GM21423 (cell line): ENCODE data around the gene LIN7B.

Experiments
- ATAC-seq: cut with Tn5 transposase; IDR thresholded peaks from one replicate; pipeline ENCODE4 v1.9.1; 2021; ENCODE audit warnings: mild to moderate bottlenecking, moderate library complexity; ENCODE audit not compliant: unreplicated experiment

LIN7B gene

DNA sequence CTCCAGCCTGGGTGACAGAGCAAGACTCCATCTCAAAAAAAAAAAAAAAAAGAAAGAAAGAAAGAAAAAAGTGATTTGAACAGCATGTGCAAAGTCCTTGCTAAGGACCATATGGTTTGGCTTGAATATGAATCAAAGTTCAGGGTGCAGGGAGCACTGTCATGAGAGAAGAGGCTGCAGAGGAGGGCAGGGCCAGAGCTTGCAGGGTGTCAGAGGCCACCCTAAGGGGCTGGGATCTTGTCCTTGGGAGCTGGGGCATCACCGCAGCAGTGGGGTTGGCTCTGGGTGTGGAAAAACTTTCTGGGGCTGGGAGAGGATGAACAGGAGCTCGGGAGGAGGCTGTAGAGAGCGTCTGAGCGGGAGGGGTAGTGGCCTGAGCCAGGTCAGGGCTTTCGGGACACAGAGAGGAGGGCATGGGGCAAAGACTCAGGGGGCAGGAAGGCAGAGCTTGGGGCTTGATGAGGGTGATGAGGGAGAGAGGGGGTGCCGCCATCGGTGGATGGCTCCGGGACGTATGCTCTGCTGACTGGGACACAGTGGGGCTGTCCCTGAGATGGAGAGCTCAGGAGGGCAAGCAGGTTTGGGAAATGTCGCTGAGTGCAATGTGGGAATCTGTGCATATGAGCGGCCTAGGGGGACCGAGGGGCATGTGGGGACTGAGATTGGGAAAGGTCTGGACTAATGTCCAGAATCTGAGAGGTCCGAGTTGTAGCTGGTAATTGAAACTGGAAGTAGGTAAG is 46.5 kb downstream of the LIN7B start:
- ATAC-seq = no peak

DNA sequence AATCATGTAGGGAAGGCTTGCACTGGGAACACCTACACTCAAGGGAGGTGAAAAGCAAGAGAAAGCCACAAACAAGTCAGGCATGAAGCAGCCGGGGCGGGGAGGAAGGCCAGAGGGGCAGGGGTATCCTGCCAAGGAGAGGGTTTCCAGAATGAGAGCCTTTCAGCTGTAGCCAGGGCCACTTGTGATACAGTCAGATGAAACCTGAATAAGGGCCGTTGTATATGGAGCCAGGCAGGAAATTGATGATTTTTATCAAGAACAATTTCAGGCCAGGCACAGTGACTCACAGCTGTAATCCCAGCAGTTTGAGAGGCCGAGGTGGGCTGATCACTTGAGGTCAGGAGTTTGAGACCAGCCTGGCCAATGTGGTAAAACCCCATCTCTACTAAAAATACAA is 47.8 kb downstream of the LIN7B start:
- ATAC-seq = no peak

DNA sequence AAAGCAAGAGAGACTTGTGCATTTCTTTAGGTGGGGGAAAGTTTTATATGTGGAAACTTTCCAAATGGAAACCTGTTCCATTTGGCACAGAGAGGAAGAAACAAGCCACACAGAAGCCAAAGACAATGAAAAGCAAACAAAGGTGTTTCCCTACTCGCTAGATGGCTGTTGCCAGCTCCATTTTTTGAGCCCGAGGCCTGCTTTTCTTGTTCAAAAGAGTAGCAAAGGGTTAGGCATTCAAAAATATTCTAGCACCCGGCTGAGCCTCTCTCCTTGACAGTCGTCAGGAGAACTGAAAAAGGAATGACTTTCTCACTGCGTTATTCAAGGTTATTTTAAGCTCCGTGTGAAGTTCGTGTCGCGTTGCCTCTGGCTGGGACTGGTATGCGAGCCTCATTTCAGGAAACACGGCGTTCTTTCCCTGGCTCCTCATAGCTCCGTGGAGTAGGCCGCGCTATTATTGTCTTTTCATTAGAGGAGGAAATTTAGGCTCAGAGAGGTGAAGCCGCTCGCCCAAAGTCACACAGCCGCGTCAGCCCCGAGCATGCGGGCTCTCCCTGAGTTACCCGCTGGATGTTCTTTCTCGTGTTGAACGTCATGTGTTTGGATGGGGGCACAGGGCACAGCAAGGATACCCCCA is 51.1 kb downstream of the LIN7B start:
- ATAC-seq = no peak

DNA sequence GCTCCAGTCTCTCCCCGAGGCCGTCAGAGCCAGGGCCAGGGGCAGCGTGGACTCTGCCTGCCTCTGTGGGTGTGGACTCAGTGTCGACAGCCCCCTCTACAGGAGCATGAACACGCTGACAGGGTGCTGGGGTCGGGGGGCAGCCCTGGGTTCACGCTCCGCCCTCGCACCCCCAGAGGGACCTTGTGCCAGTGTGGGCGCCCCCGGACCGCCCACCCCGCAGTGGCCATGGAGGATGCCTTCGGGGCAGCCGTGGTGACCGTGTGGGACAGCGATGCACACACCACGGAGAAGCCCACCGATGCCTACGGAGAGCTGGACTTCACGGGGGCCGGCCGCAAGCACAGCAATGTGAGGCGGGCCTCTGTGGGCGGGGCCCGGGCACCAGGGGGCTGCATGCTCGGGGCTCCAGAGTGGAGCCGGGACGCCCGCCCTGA is 51.7 kb downstream of the LIN7B start:
- ATAC-seq = no peak

DNA sequence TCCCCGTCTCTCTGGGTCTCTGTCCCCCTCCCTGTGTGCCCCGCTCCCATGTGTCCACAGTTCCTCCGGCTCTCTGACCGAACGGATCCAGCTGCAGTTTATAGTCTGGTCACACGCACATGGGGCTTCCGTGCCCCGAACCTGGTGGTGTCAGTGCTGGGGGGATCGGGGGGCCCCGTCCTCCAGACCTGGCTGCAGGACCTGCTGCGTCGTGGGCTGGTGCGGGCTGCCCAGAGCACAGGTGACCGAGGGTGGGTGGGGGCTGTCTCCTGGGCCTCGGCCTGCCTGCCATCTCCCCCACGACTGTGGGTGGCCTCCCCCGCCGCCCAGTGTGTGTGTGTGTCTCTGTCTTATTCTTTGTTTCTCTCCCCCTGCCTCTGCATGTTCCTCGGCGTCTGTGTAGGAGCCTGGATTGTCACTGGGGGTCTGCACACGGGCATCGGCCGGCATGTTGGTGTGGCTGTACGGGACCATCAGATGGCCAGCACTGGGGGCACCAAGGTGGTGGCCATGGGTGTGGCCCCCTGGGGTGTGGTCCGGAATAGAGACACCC is 53.8 kb downstream of the LIN7B start:
- ATAC-seq = no peak
